GM12801 (cell line): Measurements from ENCODE around the gene CRABP1.

Source experiments
- CTCF ChIP-seq: IDR thresholded peaks from one replicate; pipeline ENCODE4 v1.5.1; 2011; ENCODE audit warnings: control low read depth; ENCODE audit not compliant: insufficient read length; ENCODE audit errors: extremely low read depth

The CRABP1 gene

GRCh38 chr15:78361771-78362506 lies 21.8 kb downstream of the CRABP1 start:
- TF ChIP-seq CTCF: no peak

GRCh38 chr15:78362716-78363380 lies 22.7 kb downstream of the CRABP1 start:
- TF ChIP-seq CTCF: no peak

GRCh38 chr15:78363381-78363734 lies 23.2 kb downstream of the CRABP1 start:
- TF ChIP-seq CTCF: no peak

- TF ChIP-seq CTCF: no peak
Measured at GRCh38 chr15:78364233-78364632, 24.1 kb downstream of the CRABP1 start.

GRCh38 chr15:78365917-78366316 lies 25.8 kb downstream of the CRABP1 start:
- TF ChIP-seq CTCF: no peak

GRCh38 chr15:78366342-78366741 lies 26.2 kb downstream of the CRABP1 start:
- no peak for TF ChIP-seq CTCF

GRCh38 chr15:78368651-78369050 lies 28.5 kb downstream of the CRABP1 start:
- TF ChIP-seq CTCF: no peak
